ENCODE measurements around the gene RNF114.
"Not testable (repeated sequence)": the region's sequence is repeated elsewhere in the genome, so short reads cannot be mapped to it uniquely, and the experiment has no call there.

RNF114 gene

DNA sequence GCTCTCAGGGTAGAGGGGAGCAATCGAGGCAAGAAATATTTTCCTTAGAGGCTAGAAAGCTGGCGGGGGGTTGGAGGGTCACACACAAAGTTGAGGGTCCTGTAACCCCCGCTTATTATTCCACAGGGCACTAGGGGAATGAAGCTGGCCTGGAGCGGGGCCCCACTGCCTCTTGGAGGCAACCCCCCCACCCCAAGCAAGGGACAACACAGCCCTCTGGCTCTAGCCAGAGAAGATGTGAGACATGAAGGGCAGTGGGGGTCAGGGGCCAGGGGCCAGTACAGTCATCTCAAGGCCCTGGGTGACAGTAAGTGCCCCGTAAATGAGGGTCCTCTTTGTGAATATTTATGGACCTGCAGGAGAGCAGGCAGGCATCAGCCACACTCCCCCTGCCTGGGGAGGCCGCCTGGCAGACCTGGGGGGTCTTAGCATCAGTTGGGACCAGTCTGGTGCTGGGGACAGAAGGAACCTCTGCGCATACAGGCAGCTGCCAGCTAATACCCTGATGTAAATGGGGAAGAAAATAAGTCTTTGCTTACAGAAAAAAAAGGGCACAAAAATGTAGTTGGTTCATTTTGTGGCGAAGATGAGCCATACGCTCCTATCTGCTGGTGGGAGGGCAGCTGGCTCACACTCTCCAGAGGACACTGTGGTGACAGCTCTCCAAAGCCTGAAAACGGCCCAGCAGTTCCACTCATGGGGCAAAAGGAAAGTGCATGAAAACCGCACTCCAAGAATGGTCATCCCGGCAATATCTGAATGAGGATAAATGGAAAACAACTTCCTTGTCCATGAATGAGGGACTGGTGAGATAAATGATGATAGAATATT is 42.7 kb upstream of the RNF114 start:
- intact Hi-C loops (cut with micrococcal nuclease) = no loop called here
- Mint-ChIP-seq H3K4me1 (ENCODE audit: low read depth) (peaks cover 89% of the 10 kb centered on the region), H3K27me3 (no peaks in the 10 kb centered on the region), H3K36me3 (ENCODE audit: low read depth) (peaks cover 16% of the 10 kb centered on the region), H3K9me3 (no peaks in the 10 kb centered on the region), H3K27ac (peak overlapping the region; percentile 38), H3K4me3 (peak overlapping the region; percentile 17)

DNA sequence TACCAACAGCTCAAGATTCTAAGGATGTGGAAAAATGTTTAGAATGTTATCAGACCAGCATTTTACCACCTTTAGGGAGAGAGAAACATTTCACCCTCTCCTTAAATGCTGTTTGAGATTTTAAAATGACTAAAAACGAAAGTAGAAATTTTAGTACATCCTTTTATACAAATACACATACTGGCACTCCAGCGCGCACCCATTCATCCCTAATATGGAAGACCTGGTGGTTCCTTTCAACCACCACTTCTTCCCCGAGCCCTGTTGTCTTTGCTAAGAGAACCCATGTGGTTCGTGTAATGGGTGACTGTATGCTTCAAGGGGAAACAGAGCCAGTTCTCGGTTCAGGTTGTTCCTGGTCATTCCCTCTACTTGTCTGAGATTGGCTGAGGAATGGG is 42.1 kb upstream of the RNF114 start:
- Mint-ChIP-seq H3K4me1 (ENCODE audit: low read depth) (peaks cover 83% of the 10 kb centered on the region), H3K27me3 (no peaks in the 10 kb centered on the region), H3K9me3 (no peaks in the 10 kb centered on the region), H3K27ac (peak overlapping the region; percentile 38), H3K36me3 (ENCODE audit: low read depth) (peaks cover 10% of the 10 kb centered on the region), H3K4me3 (no peak overlapping the region)
- intact Hi-C loops (cut with micrococcal nuclease) = no loop called here

DNA sequence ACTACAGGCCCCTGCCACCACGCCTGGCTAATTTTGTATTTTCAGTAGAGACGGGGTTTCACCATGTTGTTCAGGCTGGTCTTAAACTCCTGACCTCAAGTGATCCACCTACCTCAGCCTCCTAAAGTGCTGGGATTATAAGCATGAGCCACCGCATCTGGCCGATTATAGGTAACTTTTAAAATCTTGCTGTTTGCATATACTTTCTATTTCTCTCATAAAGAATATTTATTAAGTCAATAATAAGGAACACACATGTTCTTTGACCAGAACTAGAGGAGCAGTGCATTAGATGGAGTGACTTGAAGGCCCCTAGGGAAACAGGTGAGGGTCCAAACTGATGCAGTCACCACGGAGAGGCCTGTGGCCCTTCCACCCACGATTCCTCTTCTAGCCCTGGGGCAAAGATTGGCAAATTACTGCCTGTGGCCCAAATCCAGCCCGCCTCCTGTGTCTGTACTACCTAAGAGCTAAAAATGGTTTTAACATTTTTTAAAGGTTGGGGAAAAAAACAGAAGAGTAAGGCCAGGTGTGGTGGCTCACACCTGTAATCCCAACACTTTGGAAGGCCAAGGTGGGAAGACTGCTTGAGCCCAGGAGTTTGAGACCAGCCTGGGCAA is 40.6 kb upstream of the RNF114 start:
- H3K36me3 Mint-ChIP-seq (ENCODE audit: low read depth); H3K27ac Mint-ChIP-seq; H3K27me3 Mint-ChIP-seq; H3K4me3 Mint-ChIP-seq; H3K9me3 Mint-ChIP-seq; intact Hi-C loops (cut with micrococcal nuclease): not testable (repeated sequence)
- H3K4me1 Mint-ChIP-seq (ENCODE audit: low read depth) = peaks cover 68% of the 10 kb centered on the region

DNA sequence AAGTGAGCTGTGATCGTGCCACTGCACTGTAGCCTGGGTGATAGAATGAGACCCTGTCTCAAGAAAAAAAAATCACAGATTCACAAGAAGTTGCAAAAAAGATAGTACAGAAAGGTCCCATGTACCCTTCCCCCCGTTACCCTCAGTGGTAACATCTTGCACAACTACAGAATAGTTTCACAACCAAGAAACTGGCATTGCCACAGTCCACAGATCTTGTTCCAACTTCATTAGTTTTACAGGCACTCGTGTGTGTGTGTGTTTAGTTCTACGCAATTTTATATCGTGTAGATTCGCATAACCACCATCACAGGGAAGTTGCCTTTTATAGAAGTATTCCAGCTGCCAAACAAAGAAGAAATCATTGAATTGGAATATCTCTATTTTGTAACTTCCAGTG is 40.0 kb upstream of the RNF114 start:
- no peak overlapping the region for H3K4me3 Mint-ChIP-seq
- intact Hi-C loops (cut with micrococcal nuclease) = no loop called here
- H3K4me1 Mint-ChIP-seq (ENCODE audit: low read depth) = peaks cover 62% of the 10 kb centered on the region
- H3K36me3 Mint-ChIP-seq (ENCODE audit: low read depth) = no peaks in the 10 kb centered on the region
- peak overlapping the region; percentile 37 for H3K27ac Mint-ChIP-seq
- no peaks in the 10 kb centered on the region for H3K27me3 Mint-ChIP-seq
- no peaks in the 10 kb centered on the region for H3K9me3 Mint-ChIP-seq

DNA sequence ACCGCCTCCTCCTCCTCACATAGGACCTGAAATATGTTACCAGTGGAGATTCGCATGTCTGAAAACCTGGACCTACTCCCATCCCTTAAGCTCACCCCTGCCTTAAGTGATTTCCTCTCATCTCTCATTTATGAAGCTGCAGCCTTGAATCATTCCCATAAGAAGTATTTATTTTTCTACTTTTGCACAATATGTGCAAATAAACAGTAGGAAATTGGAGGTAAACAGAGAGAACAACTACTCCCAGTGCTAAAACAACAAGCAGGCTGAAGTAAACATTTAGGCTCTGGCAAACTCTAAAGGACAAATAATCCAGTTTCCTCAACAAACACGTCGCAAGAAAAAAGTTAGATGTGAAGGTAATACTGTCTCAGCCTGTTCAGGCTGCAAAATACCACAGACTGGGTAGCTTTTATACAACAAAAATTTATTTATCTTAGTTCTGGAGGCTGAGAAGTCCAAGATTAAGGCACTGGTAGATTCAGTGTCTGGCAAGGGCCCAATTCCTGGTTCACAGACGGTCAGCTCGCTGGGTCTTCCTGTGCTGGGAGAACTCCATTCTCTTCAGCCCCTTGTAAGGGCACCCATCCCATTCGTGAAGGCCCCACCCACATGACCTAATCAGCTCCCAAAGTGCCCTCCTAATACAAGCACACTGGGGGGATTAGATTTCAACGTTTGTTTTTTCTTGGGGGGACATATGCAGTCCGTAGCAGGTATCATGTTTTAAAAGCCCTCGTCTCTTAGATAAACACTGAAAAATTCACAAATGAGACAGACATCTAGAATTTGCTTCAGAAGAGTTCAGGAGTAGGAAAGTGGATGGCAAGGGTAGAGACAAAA is 36.4 kb upstream of the RNF114 start:
- H3K36me3 Mint-ChIP-seq (ENCODE audit: low read depth) = peaks cover 24% of the 10 kb centered on the region
- H3K4me1 Mint-ChIP-seq (ENCODE audit: low read depth) = peaks cover 26% of the 10 kb centered on the region
- intact Hi-C loops (cut with micrococcal nuclease) = no loop called here
- no peak overlapping the region for H3K27ac Mint-ChIP-seq
- H3K4me3 Mint-ChIP-seq = no peak overlapping the region
- H3K9me3 Mint-ChIP-seq = no peaks in the 10 kb centered on the region
- H3K27me3 Mint-ChIP-seq = no peaks in the 10 kb centered on the region

DNA sequence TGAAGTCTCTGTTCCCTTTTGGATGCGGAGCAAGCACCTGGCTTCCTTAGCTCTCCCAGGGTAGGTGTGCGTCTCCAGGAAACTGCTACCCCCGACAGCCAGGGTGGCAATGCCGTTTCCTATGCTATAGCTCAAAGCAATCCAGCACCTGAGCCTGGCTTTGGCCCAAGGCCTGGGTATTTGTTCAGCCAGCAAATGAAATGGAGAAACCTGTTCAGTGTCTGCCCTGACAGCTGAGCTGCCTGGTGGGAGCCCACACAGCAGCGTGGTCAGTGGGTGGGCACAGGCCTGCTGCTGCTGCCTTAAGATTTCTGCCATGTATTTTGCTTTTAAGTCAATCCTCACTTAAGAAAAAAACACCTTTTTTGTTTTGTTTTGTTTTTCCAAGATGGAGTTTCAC is 34.6 kb upstream of the RNF114 start:
- H3K4me3 Mint-ChIP-seq = no peak overlapping the region
- H3K4me1 Mint-ChIP-seq (ENCODE audit: low read depth) = peaks cover 14% of the 10 kb centered on the region
- H3K9me3 Mint-ChIP-seq = no peaks in the 10 kb centered on the region
- intact Hi-C loops (cut with micrococcal nuclease) = no loop called here
- no peak overlapping the region for H3K27ac Mint-ChIP-seq
- H3K27me3 Mint-ChIP-seq = no peaks in the 10 kb centered on the region
- H3K36me3 Mint-ChIP-seq (ENCODE audit: low read depth) = peaks cover 43% of the 10 kb centered on the region

DNA sequence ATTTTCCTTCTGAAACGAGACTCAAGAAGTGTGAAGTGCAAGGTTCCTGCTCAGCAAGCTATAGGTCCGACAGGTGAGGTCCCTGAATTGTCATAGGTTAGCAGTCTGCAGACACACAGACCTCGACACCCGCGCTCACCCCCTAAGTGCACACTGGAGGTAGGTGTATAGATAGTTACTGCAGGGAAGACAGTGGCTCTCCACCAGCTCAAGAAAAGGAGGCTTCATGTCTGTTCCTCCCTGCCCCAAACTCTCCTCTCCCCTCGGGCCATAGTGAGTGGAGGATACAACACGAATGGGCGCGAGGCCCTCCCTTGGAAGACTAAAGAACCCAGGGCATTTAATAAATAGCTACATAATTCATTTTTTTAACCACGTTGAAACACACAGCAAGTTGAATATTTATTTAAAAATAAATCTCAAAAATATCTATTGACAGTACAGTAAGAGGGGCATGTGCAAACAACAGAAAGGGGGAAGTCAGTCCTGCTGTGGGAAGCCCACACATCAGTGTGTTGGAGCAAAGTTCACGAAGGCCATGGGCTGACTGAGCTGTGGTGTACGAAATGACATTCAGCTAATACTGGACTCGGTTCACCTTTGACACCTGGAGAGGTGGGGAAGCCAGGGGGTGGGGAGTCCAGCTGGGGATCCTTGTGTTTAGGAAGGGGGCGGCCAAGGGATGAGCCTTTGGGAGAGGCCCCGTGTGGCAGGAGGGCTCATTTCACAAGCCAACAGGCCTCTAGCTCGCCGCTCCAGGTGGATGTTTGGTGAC is 31.6 kb upstream of the RNF114 start:
- H3K9me3 Mint-ChIP-seq = no peaks in the 10 kb centered on the region
- no peak overlapping the region for H3K27ac Mint-ChIP-seq
- no peaks in the 10 kb centered on the region for H3K4me1 Mint-ChIP-seq (ENCODE audit: low read depth)
- peaks cover 73% of the 10 kb centered on the region for H3K36me3 Mint-ChIP-seq (ENCODE audit: low read depth)
- H3K27me3 Mint-ChIP-seq = no peaks in the 10 kb centered on the region
- intact Hi-C loops (cut with micrococcal nuclease) = no loop called here
- H3K4me3 Mint-ChIP-seq = no peak overlapping the region

DNA sequence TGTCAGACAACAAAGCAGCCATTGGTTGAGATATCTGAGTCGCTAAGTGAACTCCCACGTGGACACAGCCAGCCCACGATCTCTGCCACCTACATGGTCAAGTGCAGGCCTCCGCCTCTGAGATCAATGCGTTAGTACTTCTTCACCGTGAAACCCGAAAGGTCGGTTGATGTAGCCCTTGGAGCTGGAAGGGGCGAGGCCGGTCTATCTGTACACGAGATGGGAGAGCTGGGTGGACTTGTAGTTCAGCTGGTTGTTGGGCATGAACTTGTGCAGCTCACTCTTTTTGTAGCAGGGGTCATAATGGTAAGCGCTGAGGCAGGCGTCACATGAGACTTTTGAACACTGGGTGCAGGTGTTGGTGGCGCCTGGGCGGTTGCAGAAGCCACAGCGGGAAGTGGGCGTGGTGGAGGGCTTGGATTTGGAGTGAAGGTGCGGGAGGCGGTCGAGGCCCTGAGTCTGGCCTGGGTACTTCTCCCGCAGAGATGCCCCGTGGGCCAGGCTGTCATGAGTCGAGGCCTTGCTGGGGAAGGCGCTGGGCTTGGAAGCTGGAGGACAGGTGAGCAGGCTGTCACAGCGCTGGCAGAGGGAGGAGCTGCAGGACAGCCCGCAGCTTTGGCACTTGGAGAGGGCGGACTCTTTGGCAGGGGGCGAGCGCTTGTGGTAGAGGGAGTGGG is 30.6 kb upstream of the RNF114 start:
- Mint-ChIP-seq H3K4me3 (no peak overlapping the region), H3K36me3 (ENCODE audit: low read depth) (peaks cover 82% of the 10 kb centered on the region), H3K27me3 (no peaks in the 10 kb centered on the region), H3K4me1 (ENCODE audit: low read depth) (peaks cover 4% of the 10 kb centered on the region), H3K27ac (no peak overlapping the region), H3K9me3 (no peaks in the 10 kb centered on the region)
- intact Hi-C loops (cut with micrococcal nuclease) = no loop called here

DNA sequence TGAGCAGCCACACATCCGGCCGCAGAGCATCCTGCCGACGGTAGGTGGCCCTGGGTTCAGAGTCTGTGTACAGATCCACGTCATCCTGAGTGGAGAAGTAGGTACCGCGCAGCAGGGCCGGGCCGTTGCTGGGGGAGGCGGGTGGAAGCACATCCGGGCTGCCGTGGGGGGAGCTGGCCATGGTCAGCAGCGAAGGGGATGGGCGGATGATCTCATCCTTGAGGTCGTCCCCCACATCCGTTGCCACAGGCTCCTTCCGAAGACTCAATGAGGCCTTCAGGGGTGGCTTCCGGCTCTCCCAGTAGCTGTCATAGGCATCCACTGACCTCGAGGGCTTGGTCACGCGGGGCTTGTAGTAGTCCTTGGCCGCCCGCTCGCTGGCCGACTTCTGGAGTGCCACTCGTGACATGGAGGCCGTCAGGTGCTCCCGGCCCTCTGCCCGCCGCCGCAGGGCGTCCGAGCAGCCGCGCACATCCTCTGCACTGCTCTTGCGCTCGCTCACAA is 30.0 kb upstream of the RNF114 start:
- Mint-ChIP-seq H3K27ac (no peak overlapping the region), H3K4me1 (ENCODE audit: low read depth) (peaks cover 10% of the 10 kb centered on the region), H3K9me3 (no peaks in the 10 kb centered on the region), H3K4me3 (no peak overlapping the region), H3K36me3 (ENCODE audit: low read depth) (peaks cover 88% of the 10 kb centered on the region), H3K27me3 (no peaks in the 10 kb centered on the region)
- intact Hi-C loops (cut with micrococcal nuclease) = no loop called here

DNA sequence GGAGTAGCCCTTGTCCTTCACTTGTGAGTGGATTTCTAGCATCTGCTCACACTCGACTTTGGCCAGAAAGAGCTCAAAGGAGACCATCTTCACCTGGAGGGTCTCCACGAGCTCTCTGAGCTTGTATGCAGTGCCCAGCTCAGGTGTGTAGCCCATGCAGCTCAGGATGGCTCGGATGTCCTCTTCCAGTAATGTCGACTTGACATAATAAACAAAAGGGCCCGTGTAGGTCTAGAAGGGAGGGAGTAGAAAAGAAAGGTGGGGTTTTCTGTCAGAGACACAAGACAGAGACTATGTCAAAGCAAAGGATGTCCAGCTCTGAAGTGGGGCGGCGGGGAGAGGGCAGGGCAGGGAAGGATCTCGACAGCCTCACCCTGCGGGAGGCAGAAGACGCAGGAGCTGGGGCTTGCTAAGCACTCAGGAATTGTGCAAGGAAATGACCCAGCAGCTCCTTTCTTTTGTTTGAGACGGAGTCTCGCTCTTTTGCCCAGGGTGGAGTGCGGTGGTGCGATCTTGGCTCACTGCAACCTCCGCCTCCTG is 29.5 kb upstream of the RNF114 start:
- H3K4me1 Mint-ChIP-seq (ENCODE audit: low read depth) = peaks cover 11% of the 10 kb centered on the region
- no peaks in the 10 kb centered on the region for H3K9me3 Mint-ChIP-seq
- intact Hi-C loops (cut with micrococcal nuclease) = no loop called here
- H3K27me3 Mint-ChIP-seq = no peaks in the 10 kb centered on the region
- H3K36me3 Mint-ChIP-seq (ENCODE audit: low read depth) = peaks cover 91% of the 10 kb centered on the region
- no peak overlapping the region for H3K27ac Mint-ChIP-seq
- H3K4me3 Mint-ChIP-seq = no peak overlapping the region

DNA sequence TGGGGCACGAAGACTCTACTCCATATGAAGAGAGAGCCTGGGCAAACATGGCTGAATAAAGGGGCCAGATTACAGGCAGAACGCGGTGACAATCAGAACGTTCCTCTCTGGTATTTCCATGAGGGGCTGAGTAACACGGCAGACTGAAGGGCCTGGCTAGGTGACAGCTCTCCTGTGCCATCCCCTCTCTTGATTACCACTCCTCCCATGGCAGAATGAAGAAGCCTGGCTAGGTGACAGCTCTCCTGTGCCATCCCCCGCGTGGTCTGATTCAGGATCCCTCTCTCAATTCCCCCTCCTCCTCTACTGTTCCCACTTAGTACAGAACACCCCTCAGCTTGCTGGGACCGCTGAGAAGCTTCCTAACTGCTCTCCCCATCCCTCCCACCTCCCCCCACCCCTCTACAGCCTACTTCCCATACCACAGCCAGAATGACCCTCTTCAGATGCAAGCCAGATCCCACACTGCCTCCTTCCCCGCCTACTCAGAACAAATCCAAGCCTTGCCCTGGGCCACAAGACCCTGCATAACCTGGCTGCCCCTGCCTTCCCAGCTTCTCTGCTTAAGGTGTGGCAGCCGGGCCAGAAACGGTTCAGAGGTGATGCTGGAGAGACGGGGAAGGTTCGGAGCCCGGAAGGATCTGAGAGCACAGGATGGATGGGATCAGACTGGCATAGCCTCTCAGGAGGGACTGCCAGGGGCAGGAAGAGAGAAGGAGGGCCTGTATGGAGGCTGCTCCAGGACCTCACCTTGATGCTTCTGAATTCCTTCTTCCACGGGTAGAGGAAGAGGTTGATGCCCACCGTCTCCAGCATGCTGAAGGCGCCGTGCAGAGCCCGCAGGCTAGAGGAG is 28.6 kb upstream of the RNF114 start:
- Mint-ChIP-seq H3K27me3 (no peaks in the 10 kb centered on the region), H3K27ac (no peak overlapping the region), H3K9me3 (no peaks in the 10 kb centered on the region), H3K36me3 (ENCODE audit: low read depth) (peaks cover 88% of the 10 kb centered on the region), H3K4me1 (ENCODE audit: low read depth) (peaks cover 14% of the 10 kb centered on the region), H3K4me3 (no peak overlapping the region)
- intact Hi-C loops (cut with micrococcal nuclease) = no loop called here

DNA sequence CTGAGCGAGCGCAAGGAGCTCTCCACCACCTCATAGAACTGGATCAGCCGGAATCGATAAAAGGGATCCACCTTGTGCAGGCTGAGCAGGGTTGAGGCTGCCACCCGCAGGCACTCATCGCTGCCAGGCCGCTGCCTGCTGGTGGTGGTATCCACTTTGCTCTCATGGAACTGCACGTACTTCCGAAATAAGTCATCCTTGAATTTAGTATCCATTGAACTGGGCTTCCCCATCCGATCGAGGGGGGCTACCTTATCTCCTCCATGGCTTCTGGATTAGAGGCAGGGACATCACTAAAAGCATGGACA is 28.0 kb upstream of the RNF114 start:
- Mint-ChIP-seq H3K27ac (no peak overlapping the region), H3K36me3 (ENCODE audit: low read depth) (peaks cover 82% of the 10 kb centered on the region), H3K9me3 (no peaks in the 10 kb centered on the region), H3K27me3 (no peaks in the 10 kb centered on the region), H3K4me1 (ENCODE audit: low read depth) (peaks cover 20% of the 10 kb centered on the region), H3K4me3 (no peak overlapping the region)
- intact Hi-C loops (cut with micrococcal nuclease) = no loop called here

All from dendritic cell treated with granulocyte-macrophage colony-stimulating factor and Interleukin-4, amounts not matched to agents 40 ng/mL and 50 ng/mL, for 4 days (primary cell).